GM12875 (cell line): ENCODE data around the gene RABGAP1L.

ENCODE experiments used
- H3K4me3 ChIP-seq: one replicate; pipeline ENCODE4 v1.5.1; 2011; ENCODE audit warnings: low read depth, low read length, control low read depth
- TF ChIP-seq, protein P1 (sequence below): IDR thresholded peaks from 2 replicates; pipeline ENCODE4 v1.5.1; 2011; ENCODE audit warnings: low read depth, mild to moderate bottlenecking, control low read depth, inconsistent platforms, low read length, moderate library complexity, borderline replicate concordance; ENCODE audit not compliant: insufficient read depth

RABGAP1L gene

DNA sequence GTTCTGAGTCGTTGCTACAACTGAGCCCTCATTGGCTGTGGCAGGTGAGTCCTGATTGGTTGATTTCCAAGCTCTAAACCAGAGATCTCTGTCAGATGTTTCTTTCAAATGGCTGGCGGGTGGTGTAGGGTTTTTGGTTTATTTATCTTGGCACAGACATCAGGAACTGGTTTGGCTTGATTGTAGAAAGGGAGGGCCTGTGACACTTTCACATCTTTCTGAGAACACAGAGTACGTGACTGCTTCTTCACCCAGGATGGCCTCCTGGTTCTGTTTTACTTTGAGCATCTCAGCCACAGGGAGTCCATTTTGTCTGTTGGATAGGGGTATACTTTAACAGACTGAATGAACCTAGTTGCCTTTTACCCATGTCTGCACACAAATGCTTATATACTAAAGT is 199.0 kb downstream of the RABGAP1L start:
- no peak overlapping the region for H3K4me3 ChIP-seq
- TF ChIP-seq, protein P1, sequence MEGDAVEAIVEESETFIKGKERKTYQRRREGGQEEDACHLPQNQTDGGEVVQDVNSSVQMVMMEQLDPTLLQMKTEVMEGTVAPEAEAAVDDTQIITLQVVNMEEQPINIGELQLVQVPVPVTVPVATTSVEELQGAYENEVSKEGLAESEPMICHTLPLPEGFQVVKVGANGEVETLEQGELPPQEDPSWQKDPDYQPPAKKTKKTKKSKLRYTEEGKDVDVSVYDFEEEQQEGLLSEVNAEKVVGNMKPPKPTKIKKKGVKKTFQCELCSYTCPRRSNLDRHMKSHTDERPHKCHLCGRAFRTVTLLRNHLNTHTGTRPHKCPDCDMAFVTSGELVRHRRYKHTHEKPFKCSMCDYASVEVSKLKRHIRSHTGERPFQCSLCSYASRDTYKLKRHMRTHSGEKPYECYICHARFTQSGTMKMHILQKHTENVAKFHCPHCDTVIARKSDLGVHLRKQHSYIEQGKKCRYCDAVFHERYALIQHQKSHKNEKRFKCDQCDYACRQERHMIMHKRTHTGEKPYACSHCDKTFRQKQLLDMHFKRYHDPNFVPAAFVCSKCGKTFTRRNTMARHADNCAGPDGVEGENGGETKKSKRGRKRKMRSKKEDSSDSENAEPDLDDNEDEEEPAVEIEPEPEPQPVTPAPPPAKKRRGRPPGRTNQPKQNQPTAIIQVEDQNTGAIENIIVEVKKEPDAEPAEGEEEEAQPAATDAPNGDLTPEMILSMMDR = no peak

DNA sequence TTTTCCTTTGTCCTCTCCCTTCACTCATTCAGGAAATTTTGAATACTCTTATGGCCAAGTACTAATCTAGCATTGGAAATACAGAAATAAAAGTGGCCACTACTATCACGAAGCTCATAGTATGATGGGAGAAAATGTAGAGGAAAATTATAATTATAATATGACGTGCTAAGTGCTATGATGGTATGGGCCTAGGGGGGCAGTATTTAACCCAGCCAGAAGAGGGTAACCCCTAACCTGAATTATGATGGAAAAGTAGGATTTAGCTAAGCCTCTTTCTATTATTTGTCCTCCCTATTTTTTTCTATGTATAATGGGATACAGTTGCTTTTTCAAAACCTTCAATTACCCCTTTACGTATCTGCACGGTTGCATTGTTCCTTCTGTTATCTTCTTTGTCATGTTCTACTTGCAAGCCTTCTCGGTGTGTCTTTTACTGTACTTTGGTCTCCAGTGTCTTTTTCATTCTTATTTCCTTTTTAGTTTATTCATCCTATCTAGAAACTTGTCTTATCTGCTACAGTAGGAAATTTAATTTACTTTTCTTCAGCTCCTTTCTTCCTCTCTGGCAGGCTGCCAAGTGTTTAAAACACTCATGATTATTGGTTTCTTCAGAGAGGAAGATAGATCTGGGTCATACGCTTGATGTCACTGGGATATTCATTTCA is 199.6 kb downstream of the RABGAP1L start:
- TF ChIP-seq, protein P1 = no peak

DNA sequence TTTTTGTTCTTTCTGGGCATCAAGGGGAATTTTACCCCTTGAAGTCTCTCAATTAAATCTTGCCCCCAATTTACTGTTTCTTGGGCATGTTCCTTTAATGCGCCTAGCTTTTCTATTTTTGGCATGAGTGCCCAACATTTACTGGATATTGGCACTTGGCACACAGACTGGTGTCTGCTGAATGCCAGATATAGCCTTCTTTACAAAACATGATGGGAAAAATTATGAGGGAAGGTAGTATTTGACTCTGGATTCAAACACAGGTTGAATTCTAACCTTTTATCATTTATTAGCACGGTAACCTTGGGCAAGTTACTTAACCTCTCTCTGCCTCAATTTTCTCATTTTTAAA is 200.1 kb downstream of the RABGAP1L start:
- H3K4me3 ChIP-seq = no peak overlapping the region
- TF ChIP-seq, protein P1 = no peak

More for the DNA sequence above, 199.6 kb downstream of the RABGAP1L start:
- H3K4me3 ChIP-seq = no peak overlapping the region

DNA sequence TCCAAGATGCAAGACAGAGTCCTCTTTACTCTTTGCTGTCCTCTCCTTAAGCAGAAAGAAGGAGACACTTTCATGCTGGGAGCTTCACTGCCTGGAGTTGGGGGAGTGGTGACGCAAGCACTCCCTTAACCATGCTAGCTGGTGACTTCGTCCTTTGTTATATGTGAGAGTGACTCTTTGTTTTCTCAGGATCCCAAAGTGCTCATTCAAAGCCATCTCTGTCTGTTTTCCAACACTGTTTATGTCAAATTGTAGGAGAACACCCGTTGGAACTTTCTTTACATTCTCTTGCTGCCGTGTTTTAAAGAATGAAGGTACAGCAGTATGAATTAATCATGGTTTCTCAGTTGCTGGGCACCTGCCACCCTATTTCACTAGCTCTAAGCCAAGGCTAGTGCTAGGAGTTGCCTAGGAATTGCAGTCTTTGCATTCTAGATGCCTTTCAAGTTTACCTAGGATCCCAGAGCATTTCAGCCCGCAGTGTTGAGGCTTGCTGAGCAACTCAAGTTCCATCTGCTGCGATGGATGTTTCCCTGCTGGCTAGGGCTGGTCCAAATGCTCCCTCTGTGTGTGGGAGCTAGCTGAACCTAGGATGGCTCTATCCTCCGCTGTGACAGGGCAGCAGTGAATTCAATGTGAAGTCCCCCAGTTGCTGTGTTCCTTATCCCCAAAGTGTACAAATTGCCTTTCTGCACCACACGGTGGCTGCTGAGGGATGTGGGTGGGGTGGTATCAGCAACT is 205.8 kb downstream of the RABGAP1L start:
- TF ChIP-seq, protein P1 = no peak
- no peak overlapping the region for H3K4me3 ChIP-seq

DNA sequence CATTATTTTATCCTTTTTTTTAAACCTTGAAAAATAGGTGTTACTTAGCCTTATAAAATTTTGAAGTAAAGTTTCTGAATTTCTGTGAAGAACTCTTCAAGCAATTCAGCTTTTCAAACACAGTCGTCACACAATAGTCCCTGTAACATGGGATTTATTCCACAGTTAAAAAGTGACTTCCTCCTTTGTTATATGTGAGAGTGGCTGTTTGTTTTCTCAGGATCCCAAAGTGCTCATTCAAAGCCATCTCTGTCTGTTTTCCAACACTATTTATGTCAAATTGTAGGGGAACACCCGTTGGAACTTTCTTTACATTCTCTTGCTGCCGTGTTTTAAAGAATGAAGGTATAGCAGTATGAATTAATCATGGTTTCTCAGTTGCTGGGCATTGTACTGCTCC is 207.6 kb downstream of the RABGAP1L start:
- TF ChIP-seq, protein P1 = no peak
- H3K4me3 ChIP-seq = no peak overlapping the region

DNA sequence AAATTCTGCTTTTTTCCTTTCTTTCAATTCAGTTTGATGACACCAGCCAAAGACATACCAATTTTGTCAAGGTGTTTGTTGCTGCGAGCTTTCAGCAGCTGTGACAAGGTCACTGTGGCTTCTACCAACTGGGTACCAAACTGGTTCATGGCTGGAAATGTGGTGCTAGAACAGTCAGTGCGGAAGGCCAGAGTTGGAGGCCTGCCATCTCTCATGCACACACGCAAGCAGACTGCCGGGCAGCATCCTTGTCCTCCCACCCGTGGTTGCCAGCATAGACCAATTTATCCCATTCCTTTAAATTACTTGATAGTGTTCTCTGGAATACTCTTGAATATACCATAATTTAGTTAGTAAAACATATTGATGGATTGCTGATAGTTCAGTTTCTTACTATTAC is 208.6 kb downstream of the RABGAP1L start:
- H3K4me3 ChIP-seq = no peak overlapping the region
- TF ChIP-seq, protein P1 = no peak

DNA sequence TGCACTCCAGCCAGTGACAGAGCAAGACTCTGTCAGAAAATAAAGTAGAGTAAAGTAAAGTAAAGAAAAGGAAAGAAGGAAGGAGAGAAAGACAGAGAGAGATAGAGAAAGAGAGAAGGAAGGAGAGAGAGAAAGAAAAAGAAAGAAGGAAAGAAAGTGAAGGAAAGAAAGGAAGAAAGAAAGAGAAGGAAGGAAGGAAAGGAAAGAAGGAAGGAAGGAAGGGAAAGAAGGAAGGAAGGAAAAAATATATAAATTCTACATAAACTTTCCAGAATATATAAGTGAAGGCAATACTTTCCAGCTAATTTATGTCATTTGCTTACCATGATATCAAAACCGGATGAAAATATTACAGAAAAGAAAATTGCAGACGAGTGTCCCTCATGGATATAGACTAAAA is 216.7 kb downstream of the RABGAP1L start:
- TF ChIP-seq, protein P1 = no peak
- no peak overlapping the region for H3K4me3 ChIP-seq
